HG03060 (cell line): ENCODE data around the gene GAB2.
A peak's percentile ranks its signal among the peaks of the same experiment; 100 is the strongest.
"Not testable (repeated sequence)": the region's sequence is repeated elsewhere in the genome, so short reads cannot be mapped to it uniquely, and the experiment has no call there.

Experiments used
- ATAC-seq: cut with Tn5 transposase; IDR thresholded peaks from one replicate; pipeline ENCODE4 v1.9.1; 2021; ENCODE audit warnings: low read depth, moderate number of reproducible peaks; ENCODE audit not compliant: unreplicated experiment

Gene GAB2

DNA sequence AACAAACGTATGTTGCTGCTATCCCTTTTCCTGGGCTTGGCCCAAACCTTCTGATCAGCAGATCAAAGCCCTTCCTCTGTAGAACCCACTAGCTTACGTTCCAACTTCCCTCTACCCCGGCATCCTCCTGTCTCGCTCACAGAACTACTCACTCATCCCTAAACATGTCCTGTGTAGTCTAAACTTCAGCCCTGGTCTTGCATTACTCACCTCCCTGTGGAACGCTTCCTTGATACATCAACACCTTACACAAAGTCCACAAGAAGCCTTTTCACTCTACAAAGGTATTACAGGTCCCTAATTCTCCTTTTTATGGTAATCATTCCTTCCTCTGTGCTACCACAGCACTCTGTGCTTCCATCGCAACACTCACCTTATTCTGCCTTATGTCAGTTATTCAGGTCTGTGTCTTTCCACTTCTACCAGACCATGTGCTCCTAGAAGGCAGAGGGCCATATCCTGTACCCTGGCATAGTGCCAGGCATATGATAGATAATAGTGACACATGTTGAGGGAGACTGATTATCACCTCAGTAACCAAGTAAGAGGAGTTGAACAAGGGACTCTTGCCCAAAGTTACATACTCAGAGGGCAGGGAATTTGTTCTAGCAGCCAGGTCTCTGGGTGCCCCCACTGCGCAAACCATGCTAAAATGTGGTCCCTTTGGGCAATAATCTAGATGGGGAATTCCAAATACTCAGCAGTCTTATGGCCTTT is 187.3 kb downstream of the GAB2 start:
- no peak for ATAC-seq

- ATAC-seq: no peak
Observed at GRCh38 chr11:78229106-78229505, 188.5 kb downstream of the GAB2 start.

DNA sequence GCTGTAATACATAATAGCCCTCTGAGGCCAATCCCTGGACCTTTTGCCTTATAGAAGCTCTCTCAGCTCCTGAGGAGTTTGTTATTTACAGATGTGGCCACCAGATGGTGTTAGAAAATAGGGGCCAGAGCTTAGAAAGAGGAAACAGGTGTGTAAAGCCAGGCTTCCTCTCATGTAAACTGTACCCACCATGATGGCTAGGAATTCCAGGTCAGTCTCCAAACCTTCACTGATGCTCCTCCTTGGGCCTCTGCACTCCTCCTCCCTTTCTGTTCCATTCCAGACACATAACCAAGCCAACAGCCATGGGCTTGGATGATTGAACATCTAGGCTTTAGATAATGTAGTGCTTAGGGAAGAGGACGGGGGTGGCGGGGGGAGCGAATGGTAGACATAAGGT is 189.2 kb downstream of the GAB2 start:
- ATAC-seq: no peak

- ATAC-seq: no peak
Observed at GRCh38 chr11:78227921-78228320, 189.7 kb downstream of the GAB2 start.

- no peak for ATAC-seq
Observed at GRCh38 chr11:78226684-78227680, 190.6 kb downstream of the GAB2 start.

- ATAC-seq: no peak
Observed at GRCh38 chr11:78224906-78225420, 192.7 kb downstream of the GAB2 start.

DNA sequence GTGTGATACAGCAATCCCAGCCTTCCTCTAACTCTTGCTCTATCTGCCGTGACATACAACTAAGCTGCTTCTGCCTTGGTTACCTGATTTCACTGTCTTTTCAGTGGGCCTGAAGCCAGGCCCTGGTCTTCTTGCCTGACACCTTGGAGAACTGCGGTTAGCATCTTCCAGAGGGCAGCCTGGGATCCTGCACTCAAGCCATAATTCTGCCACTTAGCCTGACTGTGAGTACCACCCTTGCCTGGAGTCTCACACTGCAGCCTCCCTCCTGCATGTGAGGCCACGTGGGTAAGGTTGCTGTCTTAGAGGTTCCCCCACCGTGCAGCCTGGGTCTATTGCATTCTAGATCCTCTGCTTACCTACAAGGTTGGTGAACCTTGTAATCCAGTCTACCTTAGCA is 193.1 kb downstream of the GAB2 start:
- no peak for ATAC-seq

DNA sequence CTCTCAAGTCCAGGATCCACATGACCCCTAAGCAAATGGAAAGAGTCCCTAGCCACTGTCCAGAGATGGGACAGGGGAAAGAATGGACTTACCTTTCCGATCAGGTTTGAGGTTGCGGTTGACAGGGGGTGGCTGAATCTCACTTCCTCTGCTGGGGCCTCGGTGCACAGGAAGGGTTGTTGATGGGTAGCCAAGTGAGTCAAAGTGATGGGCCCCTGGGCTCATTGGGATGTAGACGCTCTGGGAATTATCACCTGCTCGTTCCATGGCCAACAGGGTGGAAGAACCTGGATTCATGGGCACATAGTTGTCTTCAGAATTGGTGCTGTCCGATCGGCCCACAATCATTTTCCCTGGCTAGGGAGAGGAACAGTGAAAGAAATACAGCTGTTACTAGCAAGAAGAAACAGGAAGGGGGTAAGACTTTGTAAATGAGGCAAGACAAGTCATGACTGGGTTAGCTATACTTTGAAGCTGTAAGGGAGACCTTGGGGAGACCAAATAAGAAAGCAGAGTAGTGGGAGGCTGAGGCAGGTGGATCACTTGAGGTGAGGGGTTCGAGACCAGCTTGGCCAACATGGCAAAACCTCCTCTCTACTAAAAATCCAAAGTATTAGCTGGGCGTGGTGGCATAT is 194.2 kb downstream of the GAB2 start:
- ATAC-seq: peak; percentile 36

DNA sequence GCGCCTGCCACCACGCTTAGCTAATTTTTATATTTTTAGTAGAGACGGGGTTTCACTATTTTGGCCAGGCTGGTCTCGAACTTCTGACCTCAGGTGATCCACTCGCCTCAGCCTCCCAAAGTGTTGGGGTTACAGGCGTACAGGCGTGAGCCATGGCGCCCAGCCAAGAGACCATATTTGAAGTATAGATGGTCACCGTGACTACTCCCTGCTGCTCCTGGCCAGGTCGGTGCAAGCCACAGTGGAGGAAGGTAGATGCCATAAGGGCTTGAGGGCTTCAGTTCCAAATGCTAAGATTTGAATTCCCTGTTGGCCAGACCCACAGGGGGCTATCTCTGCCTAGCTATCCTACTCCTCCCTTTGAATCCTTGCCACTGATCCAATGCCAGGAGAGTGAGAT is 194.9 kb downstream of the GAB2 start:
- ATAC-seq: not testable (repeated sequence)

DNA sequence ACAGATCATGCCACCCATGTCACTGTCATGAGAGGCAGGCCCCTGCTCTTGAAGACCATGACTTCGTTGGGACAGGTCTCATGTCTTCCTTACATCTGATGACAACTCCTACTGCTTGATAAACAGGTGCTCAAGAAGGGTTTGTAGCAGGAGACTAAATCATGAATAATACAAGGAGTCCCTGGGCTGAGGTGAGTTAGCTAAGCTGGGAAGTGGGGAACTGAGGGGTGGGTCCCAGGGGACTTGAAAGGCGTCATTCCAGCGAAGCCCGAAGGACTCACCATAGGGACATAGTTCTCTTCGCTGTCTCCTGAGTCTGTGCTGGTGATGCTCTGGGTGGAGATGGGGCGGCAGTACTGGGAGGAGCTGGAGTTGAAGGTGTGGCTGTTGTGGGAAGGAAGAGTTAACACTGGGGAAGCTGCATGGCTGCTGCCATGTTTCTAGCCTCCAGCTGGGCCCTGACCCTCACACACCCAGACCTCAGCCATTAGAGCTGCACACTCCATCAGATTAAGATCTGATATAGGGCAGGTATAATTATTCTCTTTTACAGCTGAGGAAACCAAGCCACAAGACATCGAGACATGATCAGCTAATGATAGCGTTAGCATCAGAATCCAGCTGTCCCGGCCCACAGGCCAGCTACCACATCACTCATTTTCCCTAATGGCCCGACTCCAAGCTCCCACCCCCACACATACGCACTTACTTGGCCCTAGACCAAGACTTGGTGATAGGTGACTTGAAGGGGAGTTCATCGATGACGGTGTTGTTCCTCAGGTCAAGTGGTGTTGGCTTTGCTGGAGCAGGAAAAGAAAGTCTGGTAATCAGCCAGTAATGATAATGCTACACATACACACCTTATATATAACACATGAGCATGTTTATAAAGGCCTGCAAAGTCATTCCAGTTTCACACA is 196.0 kb downstream of the GAB2 start:
- ATAC-seq: no peak

DNA sequence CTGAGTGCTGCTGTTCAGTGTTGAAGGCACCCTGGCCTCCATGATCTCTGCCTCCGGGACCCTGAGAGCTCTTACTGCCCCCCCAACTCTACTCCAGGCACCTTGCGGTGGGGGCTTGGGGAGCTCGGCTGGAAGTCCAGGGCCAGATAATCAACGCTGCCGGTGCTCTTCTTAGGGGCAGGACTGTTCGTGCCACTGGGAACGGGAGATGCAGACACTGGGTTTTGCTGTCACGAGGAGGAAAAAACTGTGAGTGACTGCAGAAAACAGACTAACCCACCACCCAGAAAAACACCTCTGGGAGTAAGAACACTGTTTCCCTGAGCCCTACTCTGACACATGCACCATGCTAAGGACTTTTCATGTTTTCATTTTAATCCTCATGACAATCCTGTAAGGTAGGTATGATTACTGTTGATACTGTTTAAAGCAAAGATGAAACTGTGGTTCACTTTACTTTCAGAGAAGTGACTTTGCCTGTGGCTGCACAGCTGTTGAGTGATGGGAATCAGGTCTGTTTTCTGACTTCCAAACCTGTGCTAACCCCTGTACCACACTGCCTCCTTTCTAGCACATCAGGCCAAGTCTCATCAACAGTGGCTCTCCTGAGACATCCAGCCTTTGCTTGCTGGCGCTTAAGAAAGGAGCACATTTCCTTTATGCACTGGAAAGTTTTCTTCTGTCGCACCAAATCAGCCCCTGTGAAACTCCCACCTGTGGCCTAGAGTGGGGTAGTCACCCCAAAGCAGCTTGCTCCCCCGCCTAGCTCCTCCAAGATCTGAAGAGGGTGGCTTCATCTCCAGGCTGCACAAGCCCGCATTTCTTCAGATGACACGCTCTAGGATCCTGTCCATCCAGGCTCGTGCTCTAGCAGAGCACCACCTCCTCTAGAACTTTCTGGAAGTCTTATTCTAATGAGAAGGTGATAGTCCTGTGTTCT is 197.1 kb downstream of the GAB2 start:
- ATAC-seq: no peak

DNA sequence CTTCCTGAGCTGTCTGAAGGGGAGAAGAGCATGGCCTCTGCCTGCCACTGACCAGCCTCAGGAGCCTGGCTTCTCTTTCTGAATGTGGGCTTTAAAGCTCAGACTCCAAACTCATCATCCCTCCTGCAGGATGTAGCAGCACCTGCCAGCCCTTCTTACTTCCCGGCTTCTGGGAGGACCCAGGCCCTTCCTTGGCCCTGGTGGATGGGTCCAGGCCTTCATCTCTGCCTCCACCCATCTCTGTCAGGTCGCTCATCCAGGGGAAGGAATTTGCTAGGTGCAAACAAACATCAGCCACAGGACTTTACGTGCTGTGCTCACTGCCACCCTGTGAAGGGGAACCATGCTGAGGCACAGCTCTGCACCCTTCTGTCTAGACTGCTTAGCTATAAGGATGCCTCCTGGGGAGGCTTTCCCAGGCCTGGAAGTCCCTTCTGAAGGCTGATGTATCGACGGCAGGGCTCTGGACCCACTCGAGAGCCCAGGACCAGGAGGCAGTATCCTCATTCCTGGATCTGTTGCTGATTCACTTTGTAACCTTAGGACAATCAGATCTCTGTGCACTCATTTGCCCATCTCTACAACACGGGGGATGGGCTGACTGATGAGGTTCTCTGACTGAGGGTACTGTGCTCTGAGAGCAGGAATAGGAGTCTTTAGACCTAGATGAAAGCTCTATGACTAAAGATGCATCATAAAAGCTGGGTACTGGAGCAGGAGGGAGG is 198.0 kb downstream of the GAB2 start:
- no peak for ATAC-seq

- ATAC-seq: no peak
Observed at GRCh38 chr11:78218707-78219492, 198.7 kb downstream of the GAB2 start.

DNA sequence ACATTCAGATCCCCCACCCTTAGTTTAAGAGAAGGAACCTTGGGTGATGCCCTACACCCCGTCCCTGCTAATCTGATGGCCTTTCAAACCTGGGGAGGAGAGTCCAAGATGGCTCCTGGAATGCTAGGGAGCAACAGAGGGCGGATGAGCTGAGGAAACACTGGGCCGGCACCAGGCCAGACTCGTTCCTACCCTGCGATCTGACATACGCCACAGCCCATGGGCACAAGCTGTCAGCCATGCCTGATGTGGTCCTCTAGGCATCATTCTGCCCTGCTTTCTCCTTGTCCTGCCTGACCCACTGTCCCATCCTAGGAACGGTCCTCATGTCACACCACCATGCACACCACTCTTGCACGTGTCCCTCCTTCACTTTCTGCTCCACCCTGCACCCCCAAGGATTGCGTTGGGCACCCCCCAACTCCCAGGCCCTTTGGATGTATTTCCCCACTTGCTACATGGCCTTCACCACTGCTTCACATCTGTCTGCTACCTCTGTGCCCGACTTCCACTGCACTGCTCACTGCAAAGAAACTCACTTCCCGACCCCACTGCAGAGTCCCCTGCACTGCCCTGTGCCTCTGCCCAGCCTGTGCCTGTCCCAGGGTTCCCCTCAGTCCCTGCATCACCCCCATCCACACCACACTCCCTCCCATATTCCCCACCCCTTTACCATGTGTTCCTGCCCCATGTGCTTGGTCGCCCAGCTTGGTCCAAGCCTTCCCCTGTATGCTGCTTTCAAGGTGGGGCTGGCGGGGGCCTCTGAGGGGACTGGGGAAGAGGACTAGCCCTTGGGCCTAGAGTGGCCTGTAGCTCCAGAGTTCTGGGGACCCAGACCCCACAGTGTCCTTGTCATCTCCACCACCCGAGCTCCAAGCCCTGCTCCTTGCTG is 199.7 kb downstream of the GAB2 start:
- ATAC-seq: no peak

DNA sequence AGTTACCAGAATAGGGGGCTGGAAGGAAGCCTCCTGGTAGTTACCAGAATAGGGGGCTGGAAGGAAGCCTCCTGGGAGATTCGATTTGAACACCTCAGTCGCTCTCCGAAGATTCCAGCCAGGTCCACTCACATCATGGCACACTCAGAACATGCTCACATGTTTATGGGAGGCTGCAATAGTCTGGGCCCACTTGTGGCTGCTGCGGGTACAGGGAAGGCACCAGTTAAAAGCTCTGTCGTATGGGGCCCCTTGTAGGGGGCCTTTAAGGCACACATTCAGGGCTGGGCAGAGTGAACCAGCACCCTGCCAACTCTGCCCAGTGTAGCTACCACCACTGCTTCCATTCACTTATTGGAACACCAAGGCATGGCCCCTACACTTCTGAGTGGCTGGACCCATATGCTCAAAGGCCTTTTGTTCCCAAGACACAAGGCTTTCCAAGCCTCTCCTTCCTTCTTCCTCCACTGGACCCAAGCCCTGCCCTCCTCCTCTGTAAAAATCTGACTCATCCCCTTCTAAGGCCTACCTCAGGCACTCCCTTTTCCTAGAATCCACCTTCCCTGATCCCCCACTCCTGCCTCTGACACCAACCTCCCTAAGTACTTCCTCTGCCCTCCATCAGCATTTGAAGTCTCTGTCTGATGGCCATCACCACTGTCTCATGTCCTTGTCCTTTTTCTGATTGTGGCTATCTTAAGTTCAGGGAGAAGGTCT is 200.9 kb downstream of the GAB2 start:
- no peak for ATAC-seq

GRCh38 chr11:78216021-78216420 is 201.6 kb downstream of the GAB2 start:
- ATAC-seq: no peak
